HG03025 (cell line): ENCODE results near the gene HPN.
"Not testable (repeated sequence)": the region's sequence is repeated elsewhere in the genome, so short reads cannot be mapped to it uniquely, and the experiment has no call there.

Experiments used
- ATAC-seq: cut with Tn5 transposase; IDR thresholded peaks from one replicate; pipeline ENCODE4 v1.9.1; 2021; ENCODE audit warnings: mild to moderate bottlenecking, moderate library complexity; ENCODE audit not compliant: unreplicated experiment, low FRiP score

HPN gene

GRCh38 chr19:35026418-35026817 is 15.1 kb upstream of the HPN start:
- ATAC-seq: no peak

DNA sequence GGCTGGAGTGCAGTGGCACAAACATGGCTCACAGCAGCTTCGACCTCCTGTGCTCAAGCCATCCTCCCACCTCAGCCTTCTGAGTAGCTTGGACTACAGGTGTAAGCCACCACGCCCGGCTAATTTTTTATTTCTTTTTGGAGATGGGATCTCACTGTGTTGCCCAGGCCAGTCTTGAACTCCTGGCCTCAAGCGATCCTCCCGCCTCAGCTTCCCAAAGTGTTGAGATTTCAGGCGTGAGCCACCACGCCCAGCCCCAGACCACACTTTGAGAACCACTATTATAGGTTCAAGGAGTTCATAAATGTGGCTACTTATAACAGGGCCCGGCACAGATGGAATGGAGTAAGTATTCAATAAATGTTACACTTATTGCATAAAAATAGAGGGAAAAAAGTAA is 14.5 kb upstream of the HPN start:
- ATAC-seq: no peak

DNA sequence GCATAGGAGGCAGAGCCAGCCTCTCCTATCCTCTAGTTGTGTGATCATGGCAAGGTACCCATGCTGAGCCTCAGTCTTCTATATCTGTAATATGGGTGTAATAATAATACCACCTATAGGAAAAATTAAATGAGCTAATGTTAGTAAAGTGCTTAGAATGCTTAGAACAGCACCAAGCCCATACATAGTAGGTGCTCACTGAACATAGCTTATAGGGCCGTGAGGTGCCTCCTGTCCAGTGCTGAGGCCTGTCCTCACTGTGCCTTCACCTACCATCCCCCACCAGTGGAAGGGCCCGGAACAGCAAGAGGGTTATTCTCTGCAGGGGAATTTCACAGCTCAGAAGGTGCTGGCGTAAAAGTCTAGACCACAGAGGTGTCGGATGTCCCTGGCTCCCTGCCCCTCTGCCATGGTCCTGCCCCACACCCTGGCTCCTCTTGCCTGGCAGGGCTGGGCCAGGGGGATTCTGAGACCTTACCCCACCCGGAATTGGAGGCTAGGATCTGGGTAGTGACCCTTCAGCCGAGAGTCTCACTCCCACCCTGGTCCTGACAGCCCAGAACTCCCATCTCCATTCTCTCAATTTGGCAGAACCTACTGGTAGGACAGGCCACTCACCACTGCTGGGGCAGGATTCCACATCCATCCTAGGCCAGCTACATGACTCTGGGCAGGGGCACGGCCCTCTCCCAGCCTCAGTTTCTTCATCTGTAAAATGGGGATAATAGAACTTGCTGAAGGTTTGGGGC is 13.5 kb upstream of the HPN start:
- no peak for ATAC-seq

DNA sequence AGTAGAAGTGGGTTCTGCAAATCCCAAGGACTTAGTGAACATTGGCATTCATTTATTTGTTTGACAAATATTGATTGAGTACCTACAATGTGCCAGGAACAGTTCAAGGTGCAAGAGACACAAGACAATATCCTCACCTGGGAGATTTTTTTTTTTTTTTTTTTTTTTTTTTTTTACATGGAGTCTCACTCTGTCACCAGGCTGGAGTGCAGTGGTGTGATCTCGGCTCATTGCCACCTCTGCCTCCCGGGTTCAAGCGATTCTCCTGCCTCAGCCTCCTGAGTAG is 13.0 kb upstream of the HPN start:
- ATAC-seq: not testable (repeated sequence)

DNA sequence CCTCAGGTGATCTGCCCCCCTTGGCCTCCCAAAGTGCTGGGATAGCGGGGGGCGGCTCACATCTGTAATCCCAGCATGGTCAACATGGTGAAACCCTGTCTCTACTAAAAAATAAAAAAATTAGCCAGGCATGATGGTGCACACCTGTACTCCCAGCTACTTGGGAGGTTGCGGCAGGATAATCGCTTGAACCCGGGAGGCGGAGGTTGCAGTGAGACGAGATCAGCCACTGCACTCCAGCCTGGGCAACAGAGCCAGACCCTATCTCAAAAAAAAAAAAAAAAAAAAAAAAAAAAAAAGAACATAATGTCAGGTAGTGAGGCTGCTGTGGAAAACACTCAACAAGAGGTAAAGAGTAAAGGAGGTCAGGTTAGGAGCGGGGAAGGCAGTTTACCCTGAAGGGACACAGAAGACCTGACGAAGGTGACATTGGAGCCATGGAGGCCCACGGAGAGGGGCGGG is 12.2 kb upstream of the HPN start:
- not testable (repeated sequence) for ATAC-seq

DNA sequence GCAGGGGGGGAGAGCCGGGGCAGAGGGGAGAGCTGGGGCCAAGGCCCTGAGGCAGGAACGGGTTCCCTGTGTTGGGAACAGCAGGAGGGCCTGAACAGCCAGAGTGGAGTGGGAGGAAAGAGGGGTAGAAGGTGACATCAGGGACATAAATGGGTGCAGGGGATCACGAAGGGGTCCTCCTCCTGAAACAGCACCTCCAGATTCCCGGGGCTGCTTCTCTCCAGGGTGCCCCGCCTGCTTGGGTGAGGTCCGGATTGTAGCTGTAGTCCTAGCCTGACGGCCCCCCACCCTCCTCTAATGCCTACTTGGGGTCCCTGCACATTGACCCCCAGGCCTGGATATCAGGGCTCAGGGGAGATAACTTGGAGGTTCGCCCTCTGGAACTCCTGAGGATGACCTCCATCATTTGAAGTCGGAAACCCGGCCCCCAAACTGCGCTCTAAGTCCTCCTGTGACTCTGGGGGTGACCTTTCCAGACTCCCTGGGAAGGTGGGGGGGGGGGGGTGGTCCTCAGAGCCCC is 11.7 kb upstream of the HPN start:
- ATAC-seq: no peak

GRCh38 chr19:35030257-35031071 is 11.1 kb upstream of the HPN start, which contains the start of gene SCN1B:
SCN1B (plus strand) TSS chr19:35030470; CDS start chr19:35030821, 351 bp downstream.
- no peak for ATAC-seq

DNA sequence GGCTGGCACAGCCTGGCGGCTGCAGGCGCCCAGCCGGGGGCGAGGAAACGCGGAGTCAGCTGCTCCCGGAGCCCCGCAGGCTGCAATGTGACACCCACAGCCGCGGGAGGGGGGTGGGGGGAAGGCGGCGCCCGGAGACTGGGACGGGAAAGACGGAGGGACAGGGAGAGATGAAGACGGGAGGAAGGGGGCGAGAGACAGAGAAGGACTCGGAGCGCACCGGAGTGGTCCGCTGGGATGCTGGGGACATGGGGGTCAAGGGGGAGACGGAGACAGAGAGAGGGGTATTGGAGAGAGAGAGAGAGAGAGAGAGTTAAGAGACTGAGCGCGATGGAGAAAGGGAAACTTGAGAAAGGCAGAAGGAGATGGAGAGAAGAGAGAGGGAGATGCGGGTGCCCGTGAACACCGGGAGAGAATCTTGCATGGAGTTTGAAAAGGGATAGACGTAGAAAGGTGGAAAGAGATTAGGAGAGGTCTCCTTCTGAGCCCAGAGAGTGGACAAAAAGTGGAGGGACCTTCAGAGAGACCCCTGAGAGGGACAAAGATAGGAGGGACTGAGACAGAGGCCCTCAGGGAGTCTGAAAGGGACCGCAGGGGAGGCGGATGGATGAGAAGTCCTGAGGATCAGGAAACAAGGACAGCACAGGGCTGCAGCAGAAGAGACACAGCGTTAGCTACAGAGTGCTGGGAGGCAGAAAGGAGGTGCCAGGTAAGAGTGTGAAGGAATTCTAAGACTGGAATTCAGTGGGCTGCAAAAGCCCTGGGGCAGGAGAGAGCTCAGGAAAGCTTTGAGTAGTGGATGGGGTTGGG is 10.2 kb upstream of the HPN start:
- ATAC-seq: no peak

- no peak for ATAC-seq
Measured at GRCh38 chr19:35032356-35032865, 9.1 kb upstream of the HPN start.

DNA sequence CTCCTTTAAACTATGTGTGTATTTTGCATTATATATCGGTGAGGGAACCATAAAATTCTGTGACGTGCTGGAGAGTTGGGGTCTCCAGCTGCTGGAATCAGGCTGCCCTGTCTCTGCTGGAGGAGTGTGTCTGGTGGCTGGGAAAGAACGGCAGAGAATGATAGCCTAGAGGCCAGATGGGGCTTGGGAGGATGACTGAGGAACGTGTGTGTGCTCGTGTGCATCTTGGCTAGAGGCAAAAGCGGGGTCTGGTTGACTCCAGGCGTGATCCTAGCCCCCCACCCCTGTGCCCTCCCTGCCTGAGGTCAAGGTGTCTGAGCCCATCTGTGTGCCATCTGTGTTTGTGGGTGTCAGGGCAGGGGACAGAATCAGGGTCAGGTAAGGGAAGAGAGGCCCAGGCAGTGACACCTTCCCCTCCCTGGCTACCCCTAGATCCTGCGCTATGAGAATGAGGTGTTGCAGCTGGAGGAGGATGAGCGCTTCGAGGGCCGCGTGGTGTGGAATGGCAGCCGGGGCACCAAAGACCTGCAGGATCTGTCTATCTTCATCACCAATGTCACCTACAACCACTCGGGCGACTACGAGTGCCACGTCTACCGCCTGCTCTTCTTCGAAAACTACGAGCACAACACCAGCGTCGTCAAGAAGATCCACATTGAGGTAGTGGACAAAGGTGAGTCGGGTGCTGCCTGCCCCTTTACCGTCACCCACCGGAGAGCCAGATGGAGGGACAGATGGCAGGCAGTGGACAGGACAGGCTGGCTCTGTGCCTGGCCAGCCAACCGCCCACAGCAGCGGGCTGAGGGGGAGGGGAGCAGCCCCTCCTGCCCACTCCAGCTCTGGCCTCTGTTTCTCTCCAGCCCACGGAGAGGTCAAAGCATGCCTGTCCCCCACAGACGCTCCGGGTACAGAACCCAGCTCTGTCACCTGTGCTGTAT is 8.2 kb upstream of the HPN start:
- ATAC-seq: no peak

GRCh38 chr19:35034005-35034502 is 7.5 kb upstream of the HPN start:
- no peak for ATAC-seq

DNA sequence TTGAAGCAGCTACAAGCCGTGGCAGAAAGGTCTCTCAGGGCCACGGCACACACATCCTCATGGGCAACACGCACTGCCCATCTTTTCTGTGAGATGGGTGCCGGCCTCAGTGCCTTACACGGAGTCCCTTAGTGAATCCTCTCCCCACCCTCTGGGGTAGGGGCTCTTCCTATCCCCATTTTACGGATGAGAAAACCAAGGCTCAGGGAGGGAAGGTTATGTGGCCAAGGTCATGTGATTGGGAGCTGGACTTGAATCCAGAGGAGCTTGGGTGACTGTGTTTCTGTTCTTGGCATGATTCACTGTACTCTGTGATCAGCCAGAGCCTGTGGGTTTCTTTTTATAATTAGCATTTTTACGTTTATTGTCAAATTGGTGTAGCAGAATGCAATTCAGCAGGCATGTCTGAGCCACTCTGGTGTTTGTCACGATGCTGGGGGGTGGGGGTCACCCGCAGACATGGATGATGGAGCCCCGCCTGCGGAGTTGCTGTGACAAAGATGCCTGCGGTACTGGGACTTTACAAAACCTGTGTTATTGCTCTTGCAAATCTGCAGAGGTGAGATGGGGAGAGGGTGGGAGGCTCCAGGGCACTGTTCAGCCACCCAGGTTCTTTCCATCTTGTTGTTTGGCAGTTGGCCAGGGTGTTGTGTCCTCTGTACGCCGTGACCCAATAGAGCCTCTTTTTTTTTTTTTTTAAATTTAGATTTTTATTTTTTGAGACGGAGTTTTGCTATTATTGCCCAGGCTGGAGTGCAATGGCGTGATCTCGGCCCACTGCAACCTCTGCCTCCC is 6.7 kb upstream of the HPN start:
- ATAC-seq: no peak

- ATAC-seq: no peak
Measured at GRCh38 chr19:35037716-35038622, 3.6 kb upstream of the HPN start.

GRCh38 chr19:35038623-35039512 is 2.7 kb upstream of the HPN start:
- no peak for ATAC-seq

GRCh38 chr19:35039881-35040825 is 1.4 kb upstream of the HPN start:
- no peak for ATAC-seq
